KBM-7 (cell line): ENCODE measurements around the gene CLPTM1.
"Not testable (repeated sequence)": the region's sequence is repeated elsewhere in the genome, so short reads cannot be mapped to it uniquely, and the experiment has no call there.

Experiments used
- DNase-seq: peaks from one replicate; pipeline ENCODE4 v3.0.0-alpha.2; 2015
- in situ Hi-C: fragments of 300-500 bp; cut with MboI; formaldehyde crosslinking; loops from 2 replicates; pipeline ENCODE4 v1.14.3; 2020; ENCODE audit warnings: low sequenced_read_pairs, low pct_unique_long_range_greater_than_20kb, mixed read lengths

The CLPTM1 gene

GRCh38 chr19:45000665-45001064 lies 45.5 kb downstream of the CLPTM1 start:
- DNase-seq, in situ Hi-C loops: not testable (repeated sequence)

- in situ Hi-C loops, result no loop called here
- DNase-seq, result peak; percentile 84
Observed at GRCh38 chr19:45001087-45001739, 46.0 kb downstream of the CLPTM1 start, which contains the start of gene RELB. Gene RELB (plus strand): TSS chr19:45001464. CDS start chr19:45001580, 116 bp downstream.

DNA sequence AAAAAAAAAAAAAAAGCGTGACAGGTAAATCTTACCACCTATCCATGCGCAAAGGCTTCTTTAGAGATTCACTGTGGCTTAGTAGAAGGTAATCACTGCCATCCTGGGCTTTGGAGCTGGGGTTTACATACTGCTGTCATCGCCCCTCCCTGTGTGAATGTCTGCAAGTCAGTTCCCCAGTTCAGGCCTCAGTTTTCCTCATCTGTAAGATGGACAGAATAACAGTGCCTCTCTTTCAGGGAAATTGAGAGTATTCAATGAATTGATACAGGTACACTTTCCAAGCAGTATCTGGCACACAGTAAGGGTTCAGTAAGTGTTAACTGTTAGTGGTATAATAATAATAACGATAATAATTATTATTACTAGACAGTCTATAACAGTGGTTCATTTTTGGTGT lies 48.3 kb downstream of the CLPTM1 start:
- in situ Hi-C loops, result no loop called here
- DNase-seq, result no peak

DNA sequence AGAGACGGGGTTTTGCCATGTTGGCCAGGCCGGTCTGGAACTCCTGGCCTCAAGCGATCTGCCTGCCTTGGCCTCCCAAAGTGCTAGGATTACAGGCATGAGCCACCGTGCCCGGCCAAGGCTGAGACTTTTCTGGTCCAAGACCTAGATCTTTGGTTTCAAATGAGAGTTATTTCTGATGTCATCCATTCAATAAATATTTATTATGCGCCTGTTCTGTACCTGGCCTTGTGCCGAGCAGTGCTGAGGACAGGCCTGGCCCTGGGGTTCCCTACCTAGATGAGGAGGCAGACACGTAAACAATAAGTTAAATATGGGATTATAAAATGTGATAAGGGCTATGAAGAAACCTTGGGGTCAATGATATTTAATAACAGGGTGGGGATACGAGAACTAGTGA lies 50.6 kb downstream of the CLPTM1 start:
- in situ Hi-C loops, result no loop called here
- DNase-seq, result no peak

DNA sequence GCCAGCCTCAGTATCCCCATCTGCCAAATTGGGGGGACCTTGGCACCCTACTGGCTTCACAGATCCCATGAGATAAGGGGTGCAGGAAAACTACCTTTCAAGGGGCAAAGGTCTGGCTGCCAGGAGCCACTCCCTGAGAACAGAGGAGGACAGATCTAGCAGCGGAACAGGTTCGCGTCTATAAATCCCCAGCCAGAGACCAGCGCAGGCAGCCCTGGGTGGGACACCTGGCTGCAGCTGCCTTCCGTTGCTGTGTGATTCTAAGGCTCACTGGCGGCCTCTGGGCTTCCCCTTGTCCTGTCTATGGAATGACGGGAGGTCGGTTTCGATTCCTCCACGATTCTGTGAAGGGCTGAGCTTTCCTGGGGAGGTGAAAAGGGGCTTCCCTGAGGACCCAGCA lies 53.4 kb downstream of the CLPTM1 start:
- in situ Hi-C loops, result no loop called here

GRCh38 chr19:45009625-45010255 lies 54.6 kb downstream of the CLPTM1 start:
- no peak for DNase-seq
- in situ Hi-C loops, result no loop called here

More for the DNA sequence above, 53.4 kb downstream of the CLPTM1 start:
- DNase-seq, result no peak

DNA sequence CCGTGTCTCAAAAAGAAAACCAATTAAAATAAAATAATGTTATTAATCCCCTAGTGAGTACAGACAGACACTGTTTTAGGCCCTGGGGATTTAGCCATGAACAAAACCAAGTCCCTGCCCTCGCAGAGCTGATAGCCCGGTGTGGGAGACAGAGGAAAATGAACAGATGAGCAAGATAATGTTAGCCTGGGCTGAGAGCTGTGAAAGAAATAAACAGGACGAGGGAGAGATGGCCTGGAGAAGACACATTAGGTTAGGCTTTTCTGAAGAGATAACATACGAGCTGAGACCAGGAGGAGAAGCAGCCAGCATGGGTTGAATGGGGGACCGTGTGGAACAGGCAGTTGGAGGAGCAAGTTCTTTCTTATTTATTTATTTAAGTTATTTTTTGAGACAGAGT lies 55.1 kb downstream of the CLPTM1 start:
- no peak for DNase-seq
- in situ Hi-C loops, result no loop called here

DNA sequence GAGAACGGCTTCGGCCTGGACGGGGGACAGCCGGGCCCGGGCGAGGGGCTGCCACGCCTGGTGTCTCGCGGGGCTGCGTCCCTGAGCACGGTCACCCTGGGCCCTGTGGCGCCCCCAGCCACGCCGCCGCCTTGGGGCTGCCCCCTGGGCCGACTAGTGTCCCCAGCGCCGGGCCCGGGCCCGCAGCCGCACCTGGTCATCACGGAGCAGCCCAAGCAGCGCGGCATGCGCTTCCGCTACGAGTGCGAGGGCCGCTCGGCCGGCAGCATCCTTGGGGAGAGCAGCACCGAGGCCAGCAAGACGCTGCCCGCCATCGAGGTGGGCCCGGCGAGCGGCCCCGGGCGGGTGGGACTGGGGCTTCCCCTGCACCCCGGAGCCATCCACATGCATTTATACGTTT lies 56.8 kb downstream of the CLPTM1 start:
- in situ Hi-C loops, result no loop called here
- DNase-seq, result no peak

- in situ Hi-C loops, result no loop called here
- DNase-seq, result peak; percentile 86
Observed at GRCh38 chr19:45016388-45017314, 61.5 kb downstream of the CLPTM1 start.

GRCh38 chr19:45019187-45019586 lies 64.0 kb downstream of the CLPTM1 start:
- in situ Hi-C loops, result no loop called here
- no peak for DNase-seq

DNA sequence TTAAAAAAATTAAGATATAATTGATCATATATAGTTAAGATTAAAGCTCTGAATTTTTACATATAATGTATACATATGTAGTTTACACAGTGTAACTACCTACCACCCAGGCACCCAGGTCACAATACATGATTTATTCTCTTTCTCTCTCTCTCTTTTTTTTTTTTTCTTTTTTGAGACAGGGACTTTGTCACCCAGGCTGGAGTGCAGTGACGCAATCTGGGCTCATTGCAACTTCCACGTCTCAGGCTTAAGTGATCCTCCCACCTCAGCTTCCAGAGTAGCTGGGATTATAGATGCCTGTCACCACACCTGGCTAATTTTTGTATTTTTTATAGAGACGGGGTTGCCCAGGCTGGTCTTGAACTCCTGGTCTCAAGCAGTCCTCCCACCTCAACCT lies 64.9 kb downstream of the CLPTM1 start:
- DNase-seq, result no peak

GRCh38 chr19:45021971-45022370 lies 66.8 kb downstream of the CLPTM1 start:
- in situ Hi-C loops, result no loop called here
- DNase-seq, result no peak

More for the DNA sequence above, 64.9 kb downstream of the CLPTM1 start:
- in situ Hi-C loops, result no loop called here

- no peak for DNase-seq
- in situ Hi-C loops, result no loop called here
Observed at GRCh38 chr19:45023048-45023447, 67.9 kb downstream of the CLPTM1 start.

- DNase-seq, result no peak
- in situ Hi-C loops, result no loop called here
Observed at GRCh38 chr19:45025264-45025663, 70.1 kb downstream of the CLPTM1 start.

GRCh38 chr19:45027371-45027770 lies 72.2 kb downstream of the CLPTM1 start:
- in situ Hi-C loops, result no loop called here
- no peak for DNase-seq

- in situ Hi-C loops, result no loop called here
- no peak for DNase-seq
Observed at GRCh38 chr19:45030825-45031224, 75.6 kb downstream of the CLPTM1 start.

DNA sequence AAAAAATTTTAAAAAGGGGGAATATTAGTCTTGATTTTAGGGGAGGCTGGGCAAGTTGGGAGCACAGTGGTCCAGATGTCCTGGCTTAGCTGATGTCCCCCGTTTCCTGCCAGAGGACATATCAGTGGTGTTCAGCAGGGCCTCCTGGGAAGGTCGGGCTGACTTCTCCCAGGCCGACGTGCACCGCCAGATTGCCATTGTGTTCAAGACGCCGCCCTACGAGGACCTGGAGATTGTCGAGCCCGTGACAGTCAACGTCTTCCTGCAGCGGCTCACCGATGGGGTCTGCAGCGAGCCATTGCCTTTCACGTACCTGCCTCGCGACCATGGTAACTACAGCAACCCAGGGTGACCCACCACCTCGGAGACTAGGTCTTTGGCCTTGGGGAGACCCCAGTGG lies 77.2 kb downstream of the CLPTM1 start:
- no peak for DNase-seq
- in situ Hi-C loops, result no loop called here

GRCh38 chr19:45035755-45036154 lies 80.6 kb downstream of the CLPTM1 start:
- in situ Hi-C loops, result no loop called here
- no peak for DNase-seq

DNA sequence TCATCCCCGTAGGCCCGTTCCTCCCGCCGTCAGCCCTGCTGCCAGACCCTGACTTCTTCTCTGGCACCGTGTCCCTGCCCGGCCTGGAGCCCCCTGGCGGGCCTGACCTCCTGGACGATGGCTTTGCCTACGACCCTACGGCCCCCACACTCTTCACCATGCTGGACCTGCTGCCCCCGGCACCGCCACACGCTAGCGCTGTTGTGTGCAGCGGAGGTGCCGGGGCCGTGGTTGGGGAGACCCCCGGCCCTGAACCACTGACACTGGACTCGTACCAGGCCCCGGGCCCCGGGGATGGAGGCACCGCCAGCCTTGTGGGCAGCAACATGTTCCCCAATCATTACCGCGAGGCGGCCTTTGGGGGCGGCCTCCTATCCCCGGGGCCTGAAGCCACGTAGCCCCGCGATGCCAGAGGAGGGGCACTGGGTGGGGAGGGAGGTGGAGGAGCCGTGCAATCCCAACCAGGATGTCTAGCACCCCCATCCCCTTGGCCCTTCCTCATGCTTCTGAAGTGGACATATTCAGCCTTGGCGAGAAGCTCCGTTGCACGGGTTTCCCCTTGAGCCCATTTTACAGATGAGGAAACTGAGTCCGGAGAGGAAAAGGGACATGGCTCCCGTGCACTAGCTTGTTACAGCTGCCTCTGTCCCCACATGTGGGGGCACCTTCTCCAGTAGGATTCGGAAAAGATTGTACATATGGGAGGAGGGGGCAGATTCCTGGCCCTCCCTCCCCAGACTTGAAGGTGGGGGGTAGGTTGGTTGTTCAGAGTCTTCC lies 82.4 kb downstream of the CLPTM1 start:
- in situ Hi-C loops, result no loop called here
- DNase-seq, result no peak
